Endodermal cell (in vitro differentiated cells): ENCODE results near the gene MRPL36. TPM values are rescaled to one million over a fixed set of nuclear protein-coding genes. Genes with fewer than 3 reads are reported as not detected.

Experiments
- DNase-seq: peaks from one replicate; pipeline ENCODE4 v3.0.0-alpha.2; 2017
- H3K27ac ChIP-seq: 2 replicates; pipeline ENCODE4 v1.5.1; 2013; ENCODE audit warnings: mild to moderate bottlenecking, low read depth, low read length, moderate library complexity
- H3K27me3 ChIP-seq: 2 replicates; pipeline ENCODE4 v1.6.1; 2013; ENCODE audit warnings: mild to moderate bottlenecking, low read length, moderate library complexity; ENCODE audit not compliant: insufficient read depth, control insufficient read depth, poor library complexity, severe bottlenecking
- H3K36me3 ChIP-seq: 2 replicates; pipeline ENCODE4 v1.7.0; 2013; ENCODE audit warnings: mild to moderate bottlenecking, low read length, moderate library complexity; ENCODE audit not compliant: control insufficient read depth, insufficient read depth
- H3K4me1 ChIP-seq: one replicate; pipeline ENCODE4 v1.7.0; 2013; ENCODE audit warnings: low read length; ENCODE audit not compliant: control insufficient read depth, insufficient read depth
- H3K4me3 ChIP-seq: 2 replicates; pipeline ENCODE4 v1.5.1; 2013; ENCODE audit warnings: mild to moderate bottlenecking, low read length, moderate library complexity
- H3K9ac ChIP-seq: 2 replicates; pipeline ENCODE4 v1.6.1; 2013; ENCODE audit warnings: mild to moderate bottlenecking, low read length, moderate library complexity; ENCODE audit not compliant: poor library complexity, severe bottlenecking; ENCODE audit errors: extremely low read depth
- H3K9me3 ChIP-seq: 2 replicates; pipeline ENCODE4 v1.6.1; 2013; ENCODE audit warnings: mild to moderate bottlenecking, low read length, moderate library complexity; ENCODE audit not compliant: control insufficient read depth
- H3K27ac Mint-ChIP-seq: 2 replicates; pipeline ENCODE4 v1.8.0; 2020; ENCODE audit warnings: mixed read lengths
- H3K27me3 Mint-ChIP-seq: 2 replicates; pipeline ENCODE4 v1.8.0; 2021; ENCODE audit warnings: mild to moderate bottlenecking, mixed read lengths; ENCODE audit not compliant: insufficient read depth
- H3K36me3 Mint-ChIP-seq: 2 replicates; pipeline ENCODE4 v1.8.0; 2020; ENCODE audit warnings: low read depth, mixed read lengths
- H3K4me1 Mint-ChIP-seq: 2 replicates; pipeline ENCODE4 v1.8.0; 2020; ENCODE audit warnings: mixed read lengths
- H3K4me3 Mint-ChIP-seq: 2 replicates; pipeline ENCODE4 v1.8.0; 2020; ENCODE audit warnings: mild to moderate bottlenecking, moderate library complexity, mixed read lengths
- H3K9me3 Mint-ChIP-seq: 2 replicates; pipeline ENCODE4 v1.8.0; 2020; ENCODE audit warnings: mild to moderate bottlenecking, mixed read lengths
- CTCF ChIP-seq: fragments of 200-600 bp; sonication (generic); conservative IDR thresholded peaks from 2 replicates; pipeline ENCODE4 v1.5.0; 2021; ENCODE audit warnings: antibody characterized with exemption, mild to moderate bottlenecking
- WGBS, 2 experiments: methylation state at CpG; one replicate each; pipeline versions ENCODE4 v1.1.5 to v1.1.7; 2013; ENCODE audit warnings: missing lambda C conversion rate in 2 of 2, mixed read lengths in 1 of 2; ENCODE audit not compliant: insufficient coverage in 1 of 2, insufficient read length in 1 of 2; 5-methylcytosine and 5-hydroxymethylcytosine counted together
- total RNA-seq, 2 donors: library from RNA; stranded (reverse); fragmentation: NEBNext Ultra II Directional in 1 of 2; extraction: Animal tissue kit (Norgen Biotek cat#: 25700) in 1 of 2; gene quantifications; 2 replicates in 1 of 2; 3 replicates in 1 of 2; pipeline ENCODE4 v1.2.1, GENCODE V29; 2021

Gene MRPL36
- total RNA-seq, 2 donors from 2014 or later = 44.0 to 49.7 TPM

DNA sequence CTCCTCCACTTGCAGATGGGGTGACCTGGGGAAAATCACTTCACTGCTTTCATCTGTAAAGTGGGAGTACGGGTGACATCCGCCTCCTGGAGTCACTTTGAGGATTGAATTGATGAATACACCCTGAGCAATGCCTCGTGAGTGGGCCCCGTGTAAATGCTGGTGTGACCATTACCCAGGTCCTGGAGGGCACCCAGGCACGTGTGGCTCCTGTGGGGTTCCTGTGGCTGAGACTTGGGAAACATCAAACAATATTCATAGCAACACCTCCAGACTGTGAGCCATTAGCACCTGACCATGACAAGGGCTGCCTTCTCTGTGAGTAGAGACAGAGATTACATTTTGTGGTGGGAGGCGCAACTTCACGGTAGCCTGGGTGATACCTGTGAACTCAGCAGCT, 11.4 kb downstream of the MRPL36 start:
- Histone ChIP-seq H3K9me3 (no peaks in the 10 kb centered on the region), H3K4me1 (no peaks in the 10 kb centered on the region), H3K36me3 (no peaks in the 10 kb centered on the region), H3K4me3 (no peak overlapping the region), H3K27ac (no peak overlapping the region), H3K27me3 (no peaks in the 10 kb centered on the region), H3K9ac (no peak overlapping the region)
- H3K36me3 Mint-ChIP-seq = no peaks in the 10 kb centered on the region
- TF ChIP-seq CTCF = no peak
- H3K27me3 Mint-ChIP-seq = no peaks in the 10 kb centered on the region
- DNase-seq = no peak
- peaks cover 2% of the 10 kb centered on the region for H3K4me1 Mint-ChIP-seq
- H3K9me3 Mint-ChIP-seq = no peaks in the 10 kb centered on the region
- WGBS, 2 experiments = 89 to 90% methylated on average over 6 to 7 of the region's 7 CpGs
- H3K27ac Mint-ChIP-seq = no peak overlapping the region
- no peak overlapping the region for H3K4me3 Mint-ChIP-seq

- Mint-ChIP-seq H3K27me3 (no peaks in the 10 kb centered on the region), H3K4me1 (peaks cover 2% of the 10 kb centered on the region)
- no peak for DNase-seq
Observed at GRCh38 chr5:1787472-1788047, 12.1 kb downstream of the MRPL36 start.

GRCh38 chr5:1786621-1787471, 12.8 kb downstream of the MRPL36 start:
- no peak overlapping the region for H3K27ac Mint-ChIP-seq
- Histone ChIP-seq H3K27me3 (no peaks in the 10 kb centered on the region), H3K36me3 (no peaks in the 10 kb centered on the region), H3K27ac (no peak overlapping the region), H3K4me3 (no peak overlapping the region), H3K9ac (no peak overlapping the region), H3K9me3 (no peaks in the 10 kb centered on the region), H3K4me1 (no peaks in the 10 kb centered on the region)
- H3K4me1 Mint-ChIP-seq = peaks cover 2% of the 10 kb centered on the region
- no peaks in the 10 kb centered on the region for H3K27me3 Mint-ChIP-seq
- no peak overlapping the region for H3K4me3 Mint-ChIP-seq
- WGBS, 2 experiments = 88 to 93% methylated on average over 26 to 29 of the region's 29 CpGs
- TF ChIP-seq CTCF = no peak
- H3K36me3 Mint-ChIP-seq = no peaks in the 10 kb centered on the region
- H3K9me3 Mint-ChIP-seq = no peaks in the 10 kb centered on the region
- peak; percentile 42 for DNase-seq

More at GRCh38 chr5:1787472-1788047, 12.1 kb downstream of the MRPL36 start:
- H3K9ac ChIP-seq = no peak overlapping the region
- H3K27ac Mint-ChIP-seq = no peak overlapping the region
- WGBS, 2 experiments = 89 to 92% methylated on average over 9 to 12 of the region's 12 CpGs
- H3K4me3 ChIP-seq = no peak overlapping the region
- H3K36me3 Mint-ChIP-seq = no peaks in the 10 kb centered on the region
- H3K4me3 Mint-ChIP-seq = no peak overlapping the region
- H3K9me3 ChIP-seq = no peaks in the 10 kb centered on the region
- H3K27ac ChIP-seq = no peak overlapping the region
- TF ChIP-seq CTCF = no peak
- no peaks in the 10 kb centered on the region for H3K4me1 ChIP-seq
- no peaks in the 10 kb centered on the region for H3K36me3 ChIP-seq
- H3K9me3 Mint-ChIP-seq = no peaks in the 10 kb centered on the region
- H3K27me3 ChIP-seq = no peaks in the 10 kb centered on the region
